GM23248 (cell line): Measurements from ENCODE around the gene CTNNA2. TPM values are rescaled to one million over a fixed set of nuclear protein-coding genes. Genes with fewer than 3 reads are reported as not detected.

Experiments used
- DNase-seq: peaks from one replicate; pipeline ENCODE4 v3.0.0-alpha.2; 2015
- H2AFZ ChIP-seq: fragments of 200-600 bp; sonication (generic); 2 replicates; pipeline ENCODE4 v1.6.1; 2016; ENCODE audit warnings: antibody characterized with exemption
- H3F3A ChIP-seq: fragments of 200-600 bp; sonication (generic); 2 replicates; pipeline ENCODE4 v1.6.1; 2016; ENCODE audit warnings: mild to moderate bottlenecking, antibody characterized with exemption, mixed run types; ENCODE audit not compliant: insufficient read depth
- H3K27ac ChIP-seq: fragments of 200-600 bp; sonication (generic); 2 replicates; pipeline ENCODE4 v1.5.1; 2016; ENCODE audit warnings: mild to moderate bottlenecking
- H3K27me3 ChIP-seq: fragments of 200-600 bp; sonication (generic); replicated peaks from 2 replicates; pipeline ENCODE4 v1.6.1; 2016; ENCODE audit warnings: mild to moderate bottlenecking; ENCODE audit not compliant: insufficient read depth
- H3K36me3 ChIP-seq: fragments of 200-600 bp; sonication (generic); 2 replicates; pipeline ENCODE4 v1.6.1; 2016; ENCODE audit warnings: low read depth, mild to moderate bottlenecking
- H3K4me1 ChIP-seq: fragments of 200-600 bp; sonication (generic); 2 replicates; pipeline ENCODE4 v1.6.1; 2016; ENCODE audit warnings: mild to moderate bottlenecking; ENCODE audit not compliant: insufficient read depth
- H3K4me2 ChIP-seq: fragments of 200-600 bp; sonication (generic); one replicate; pipeline ENCODE4 v1.6.1; 2016; ENCODE audit warnings: mild to moderate bottlenecking; ENCODE audit not compliant: unreplicated experiment
- H3K4me3 ChIP-seq: fragments of 200-600 bp; sonication (generic); 2 replicates; pipeline ENCODE4 v1.5.1; 2016; ENCODE audit warnings: mild to moderate bottlenecking
- H3K79me2 ChIP-seq: fragments of 200-600 bp; sonication (generic); 2 replicates; pipeline ENCODE4 v1.6.1; 2016; ENCODE audit warnings: mild to moderate bottlenecking; ENCODE audit not compliant: insufficient read depth
- H3K9ac ChIP-seq: fragments of 200-600 bp; sonication (generic); 2 replicates; pipeline ENCODE4 v1.6.1; 2016; ENCODE audit warnings: mild to moderate bottlenecking
- H3K9me2 ChIP-seq: fragments of 200-600 bp; sonication (generic); 2 replicates; pipeline ENCODE4 v1.6.1; 2016; ENCODE audit warnings: mixed run types, mild to moderate bottlenecking, moderate library complexity; ENCODE audit not compliant: insufficient read depth
- H3K9me3 ChIP-seq: fragments of 200-600 bp; sonication (generic); one replicate; pipeline ENCODE4 v1.6.1; 2017; ENCODE audit warnings: low read depth
- H4K20me1 ChIP-seq: fragments of 200-600 bp; sonication (generic); 2 replicates; pipeline ENCODE4 v1.6.0; 2016; ENCODE audit not compliant: insufficient read depth
- EZH2 ChIP-seq: fragments of 200-600 bp; sonication (generic); IDR thresholded peaks from 2 replicates; pipeline ENCODE4 v1.6.1; 2018; ENCODE audit warnings: antibody characterized with exemption, mild to moderate bottlenecking; ENCODE audit not compliant: insufficient read depth, poor library complexity, severe bottlenecking
- EZH2phosphoT487 ChIP-seq: fragments of 200-600 bp; sonication (generic); IDR thresholded peaks from 2 replicates; pipeline ENCODE4 v1.6.1; 2018; ENCODE audit warnings: antibody characterized with exemption, moderate library complexity, mild to moderate bottlenecking, low read depth; ENCODE audit not compliant: insufficient read depth
- WGBS, 2 experiments: methylation state at CpG; one replicate each; pipeline ENCODE4 v1.1.6; 2015 to 2017; ENCODE audit warnings: low lambda C conversion rate in 2 of 2, low coverage in 1 of 2; ENCODE audit errors: missing lambda C conversion rate in 2 of 2; 5-methylcytosine and 5-hydroxymethylcytosine counted together
- in situ Hi-C: fragments of 300-500 bp; cut with MboI; formaldehyde crosslinking; loops from 2 replicates; pipeline ENCODE4 v1.15.0; 2020
- polyA plus RNA-seq: library from polyadenylated mRNA; unstranded; fragments of >200 nt; fragmentation: Nextera tagmentation; extraction: Ambion mirVana; gene quantifications from 2 replicates; pipeline ENCODE4 v1.2.1, GENCODE V29; 2016
- total RNA-seq: library from RNA; depleted of rRNA; stranded (reverse); fragments of >200 nt; shearing (Covaris generic); gene quantifications from 2 replicates; pipeline ENCODE4 v1.2.3, GENCODE V29; 2014

Gene CTNNA2
- total and polyA plus RNA-seq, 2 experiments from 2014 or later, result not detected

DNA sequence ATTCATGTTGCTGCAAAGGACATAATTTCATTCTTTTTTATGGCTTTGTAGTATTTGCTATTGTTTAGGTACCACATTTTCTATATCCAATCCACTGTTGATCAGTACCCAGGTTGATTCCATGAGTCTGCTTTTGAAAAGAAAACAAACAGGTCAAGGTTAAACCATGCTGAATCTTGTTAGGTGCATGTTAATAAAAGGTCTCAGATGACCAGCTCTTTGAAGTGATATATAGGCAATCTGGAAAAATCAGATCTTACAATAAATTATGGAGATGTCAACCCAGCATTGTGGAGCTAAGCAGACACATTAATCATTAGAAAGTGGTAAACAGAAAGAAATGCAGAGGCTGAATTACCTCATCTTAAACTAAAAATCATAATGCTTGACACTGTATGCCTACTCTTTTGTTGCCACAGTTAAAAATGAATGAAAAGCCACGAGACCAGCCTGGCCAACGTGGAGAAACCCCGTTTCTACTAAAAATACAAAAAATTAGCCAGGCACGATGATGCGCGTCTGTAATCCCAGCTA lies 246.0 kb downstream of the CTNNA2 start:
- no peaks in the 10 kb centered on the region for H3K36me3 ChIP-seq
- DNase-seq, result no peak
- no peak overlapping the region for H3K9ac ChIP-seq
- H2AFZ ChIP-seq, result no peak overlapping the region
- H3K79me2 ChIP-seq, result no peaks in the 10 kb centered on the region
- H3K27me3 ChIP-seq, result no peaks in the 10 kb centered on the region
- H3K9me2 ChIP-seq, result no peaks in the 10 kb centered on the region
- in situ Hi-C loops, result no loop called here
- WGBS, 2 experiments, result 37 to 45% methylated on average over 6 of the region's 6 CpGs
- H3K4me1 ChIP-seq, result no peaks in the 10 kb centered on the region
- H3K9me3 ChIP-seq, result no peaks in the 10 kb centered on the region
- no peak overlapping the region for H3K4me2 ChIP-seq
- H3K4me3 ChIP-seq, result no peak overlapping the region
- no peak overlapping the region for H3K27ac ChIP-seq
- TF ChIP-seq EZH2 (no peak), EZH2phosphoT487 (no peak)
- no peaks in the 10 kb centered on the region for H3F3A ChIP-seq
- no peaks in the 10 kb centered on the region for H4K20me1 ChIP-seq

DNA sequence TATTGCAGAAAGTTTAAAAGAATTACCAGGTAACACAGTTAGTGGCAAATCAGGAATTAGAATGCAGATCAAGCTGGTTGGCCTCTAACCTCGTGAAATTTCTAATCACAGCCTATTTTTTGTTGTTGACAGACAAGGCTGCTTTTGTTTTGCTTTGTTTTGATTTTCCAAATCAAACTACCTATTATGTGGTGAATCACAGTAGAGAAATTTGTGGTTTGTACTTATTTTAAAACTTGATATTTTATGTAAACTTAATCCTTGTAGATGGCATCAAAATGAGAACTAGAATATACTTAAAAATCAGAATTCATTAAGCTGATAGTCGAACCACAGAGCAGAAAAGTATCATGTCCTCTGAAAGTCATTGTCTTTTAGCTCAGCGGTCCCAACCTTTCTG lies 258.1 kb downstream of the CTNNA2 start:
- Histone ChIP-seq H2AFZ (no peak overlapping the region), H3K27me3 (no peaks in the 10 kb centered on the region), H3K79me2 (no peaks in the 10 kb centered on the region), H3K4me2 (no peak overlapping the region), H3K27ac (no peak overlapping the region), H3K9ac (no peak overlapping the region), H3K4me3 (no peak overlapping the region), H3K36me3 (no peaks in the 10 kb centered on the region), H3K9me3 (no peaks in the 10 kb centered on the region), H3K9me2 (no peaks in the 10 kb centered on the region), H3K4me1 (no peaks in the 10 kb centered on the region), H4K20me1 (no peaks in the 10 kb centered on the region), H3F3A (no peaks in the 10 kb centered on the region)
- in situ Hi-C loops, result no loop called here
- DNase-seq, result no peak
- 9 to 17% methylated on average over 3 of the region's 3 CpGs for whole genome bisulfite sequencing, 2 experiments
- no peak for TF ChIP-seq EZH2
- TF ChIP-seq EZH2phosphoT487, result no peak

DNA sequence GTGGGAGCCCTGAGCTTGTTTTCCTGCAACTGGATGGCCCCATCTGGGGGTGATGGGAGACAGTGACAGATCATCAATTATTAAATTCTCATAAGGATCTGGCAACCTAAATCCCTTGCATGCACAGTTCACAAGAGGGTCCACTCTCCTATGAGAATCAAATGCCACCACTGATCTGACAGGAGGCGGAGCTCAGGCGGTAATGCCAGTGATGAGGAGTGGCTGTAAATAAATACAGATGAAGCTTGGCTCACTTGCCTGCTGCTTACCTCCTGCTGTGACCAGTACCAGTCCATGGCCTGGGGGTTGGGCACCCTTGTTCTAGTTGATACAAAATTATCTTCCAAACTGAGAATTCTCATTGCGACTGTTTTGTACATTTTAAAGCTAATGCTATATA lies 258.6 kb downstream of the CTNNA2 start:
- TF ChIP-seq EZH2phosphoT487 (no peak), EZH2 (no peak)
- in situ Hi-C loops, result no loop called here
- Histone ChIP-seq H4K20me1 (no peaks in the 10 kb centered on the region), H3K9me3 (no peaks in the 10 kb centered on the region), H3K9ac (no peak overlapping the region), H3F3A (no peaks in the 10 kb centered on the region), H3K4me2 (no peak overlapping the region), H2AFZ (no peak overlapping the region), H3K4me1 (no peaks in the 10 kb centered on the region), H3K79me2 (no peaks in the 10 kb centered on the region), H3K27ac (no peak overlapping the region), H3K4me3 (no peak overlapping the region), H3K36me3 (no peaks in the 10 kb centered on the region), H3K27me3 (no peaks in the 10 kb centered on the region), H3K9me2 (no peaks in the 10 kb centered on the region)
- no peak for DNase-seq
- WGBS, 2 experiments, result 14 to 28% methylated on average over 3 of the region's 3 CpGs

DNA sequence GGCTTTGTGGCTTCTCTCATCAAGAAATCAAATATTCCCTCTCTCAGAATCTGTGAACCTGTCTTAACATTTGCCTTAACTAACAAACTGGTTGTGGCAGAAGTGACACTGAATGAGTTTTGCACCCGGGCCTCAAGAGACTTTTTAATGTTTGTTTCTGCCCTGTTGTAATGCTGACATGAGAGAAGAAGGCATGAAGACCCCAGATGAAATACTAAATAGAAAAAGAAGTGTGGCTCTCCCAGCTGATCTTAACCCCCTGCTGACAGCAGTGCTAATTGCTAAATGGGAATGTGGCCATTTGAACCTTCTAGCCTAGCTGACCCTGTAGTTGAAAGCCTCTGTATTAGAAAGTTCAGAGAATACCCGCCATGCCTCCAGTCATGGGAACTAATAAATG lies 261.2 kb downstream of the CTNNA2 start:
- no peak overlapping the region for H3K9ac ChIP-seq
- no peak overlapping the region for H3K4me2 ChIP-seq
- DNase-seq, result no peak
- no peaks in the 10 kb centered on the region for H3K36me3 ChIP-seq
- in situ Hi-C loops, result no loop called here
- 11 to 18% methylated on average over 2 of the region's 2 CpGs for WGBS, 2 experiments
- no peaks in the 10 kb centered on the region for H3F3A ChIP-seq
- H3K4me3 ChIP-seq, result no peak overlapping the region
- TF ChIP-seq EZH2 (no peak), EZH2phosphoT487 (no peak)
- H4K20me1 ChIP-seq, result no peaks in the 10 kb centered on the region
- no peaks in the 10 kb centered on the region for H3K79me2 ChIP-seq
- H3K9me3 ChIP-seq, result no peaks in the 10 kb centered on the region
- no peaks in the 10 kb centered on the region for H3K4me1 ChIP-seq
- no peaks in the 10 kb centered on the region for H3K27me3 ChIP-seq
- H3K27ac ChIP-seq, result no peak overlapping the region
- H3K9me2 ChIP-seq, result no peaks in the 10 kb centered on the region
- H2AFZ ChIP-seq, result no peak overlapping the region

DNA sequence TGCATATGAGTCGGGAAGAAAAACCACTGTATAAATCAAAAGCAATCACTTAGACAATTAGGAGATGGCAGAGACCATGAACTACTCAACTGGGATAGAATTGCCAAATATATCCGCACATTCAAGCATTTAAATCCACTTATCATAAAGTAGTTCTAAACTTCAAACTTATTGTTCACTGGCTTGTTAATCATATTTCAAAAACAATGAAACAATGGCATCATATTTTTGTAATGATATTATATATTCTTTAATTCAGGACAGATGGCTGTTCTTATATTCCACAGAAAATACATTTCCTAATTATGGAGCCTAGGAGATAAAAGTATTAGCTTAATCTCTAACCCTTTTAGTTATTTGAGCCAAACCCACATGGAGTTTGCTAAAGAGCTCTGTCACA lies 263.6 kb downstream of the CTNNA2 start:
- no peaks in the 10 kb centered on the region for H3K79me2 ChIP-seq
- H3K9ac ChIP-seq, result no peak overlapping the region
- no peaks in the 10 kb centered on the region for H4K20me1 ChIP-seq
- H3K4me1 ChIP-seq, result no peaks in the 10 kb centered on the region
- in situ Hi-C loops, result no loop called here
- no peak overlapping the region for H3K4me2 ChIP-seq
- DNase-seq, result no peak
- WGBS, 2 experiments, result 10 to 13% methylated on average over 2 of the region's 2 CpGs
- H3K9me3 ChIP-seq, result no peaks in the 10 kb centered on the region
- no peak overlapping the region for H3K4me3 ChIP-seq
- TF ChIP-seq EZH2, result no peak
- no peak for TF ChIP-seq EZH2phosphoT487
- no peaks in the 10 kb centered on the region for H3K36me3 ChIP-seq
- H3K27ac ChIP-seq, result no peak overlapping the region
- H2AFZ ChIP-seq, result no peak overlapping the region
- no peaks in the 10 kb centered on the region for H3F3A ChIP-seq
- H3K9me2 ChIP-seq, result no peaks in the 10 kb centered on the region
- no peaks in the 10 kb centered on the region for H3K27me3 ChIP-seq
